Measurements from ENCODE around the gene CISTR.

- TF ChIP-seq POLR2A (IDR thresholded peaks at IDR 0.05) (no peak), CTCF (IDR thresholded peaks at IDR 0.05) (peak; percentile 73 to 93 (median 88))
These were observed 50.1 kb downstream of the CISTR start for GRCh38 chr12:53701518-53702264.
